Nephron progenitor cell (in vitro differentiated cells): ENCODE data around the gene ADTRP.

Experiments
- DNase-seq: peaks from one replicate; pipeline ENCODE4 v3.0.0; 2021
- H3K27ac Mint-ChIP-seq: 2 replicates; pipeline ENCODE4 v1.8.0; 2021; ENCODE audit warnings: mild to moderate bottlenecking, moderate library complexity, mixed read lengths
- H3K27me3 Mint-ChIP-seq: 2 replicates; pipeline ENCODE4 v1.8.0; 2021; ENCODE audit warnings: mild to moderate bottlenecking, low read depth, mixed read lengths; ENCODE audit not compliant: poor library complexity
- H3K36me3 Mint-ChIP-seq: 2 replicates; pipeline ENCODE4 v1.8.0; 2021; ENCODE audit warnings: low read depth, mixed read lengths
- H3K4me1 Mint-ChIP-seq: 2 replicates; pipeline ENCODE4 v1.8.0; 2021; ENCODE audit warnings: mixed read lengths
- H3K4me3 Mint-ChIP-seq: 2 replicates; pipeline ENCODE4 v1.8.0; 2021; ENCODE audit warnings: mild to moderate bottlenecking, moderate library complexity, mixed read lengths
- H3K9me3 Mint-ChIP-seq: 2 replicates; pipeline ENCODE4 v1.8.0; 2021; ENCODE audit warnings: mild to moderate bottlenecking, moderate library complexity, mixed read lengths
- CTCF ChIP-seq: fragments of 200-600 bp; sonication (generic); IDR thresholded peaks from 2 replicates; pipeline ENCODE4 v1.5.0; 2021; ENCODE audit warnings: antibody characterized with exemption

The ADTRP gene

GRCh38 chr6:11667876-11668275, 110.7 kb downstream of the ADTRP start:
- Mint-ChIP-seq H3K36me3 (peaks cover 14% of the 10 kb centered on the region), H3K4me3 (no peak overlapping the region), H3K4me1 (no peaks in the 10 kb centered on the region), H3K27ac (no peak overlapping the region), H3K9me3 (peaks cover 47% of the 10 kb centered on the region), H3K27me3 (no peaks in the 10 kb centered on the region)
- no peak for TF ChIP-seq CTCF
- no peak for DNase-seq

GRCh38 chr6:11665604-11666326, 112.8 kb downstream of the ADTRP start:
- DNase-seq = no peak
- TF ChIP-seq CTCF = no peak
- Mint-ChIP-seq H3K9me3 (peaks cover 49% of the 10 kb centered on the region), H3K36me3 (peaks cover 14% of the 10 kb centered on the region), H3K4me1 (no peaks in the 10 kb centered on the region), H3K27ac (no peak overlapping the region), H3K4me3 (no peak overlapping the region), H3K27me3 (no peaks in the 10 kb centered on the region)
